SK-N-MC (cell line): Measurements from ENCODE around the gene CORO1C.

Experiments
- EZH2 ChIP-seq: fragments of 200-600 bp; sonication (generic); IDR thresholded peaks from one replicate; pipeline ENCODE4 v1.6.1; 2017; ENCODE audit warnings: antibody characterized with exemption
- POLR2AphosphoS5 ChIP-seq: IDR thresholded peaks from 2 replicates; pipeline ENCODE4 v1.6.1; 2012; ENCODE audit warnings: mild to moderate bottlenecking, low read depth, low read length, borderline replicate concordance

- no peak for TF ChIP-seq EZH2
- TF ChIP-seq POLR2AphosphoS5, result no peak
Measured at GRCh38 chr12:108622921-108623514, 108.3 kb downstream of the CORO1C start.
